CD4-positive, alpha-beta T cell treated with Interleukin-15 for 1 hour (primary cell): ENCODE data around the gene CDH22.

Experiments used
- DNase-seq: peaks from one replicate; pipeline ENCODE4 v3.0.0-alpha.2; 2020

CDH22 gene

DNA sequence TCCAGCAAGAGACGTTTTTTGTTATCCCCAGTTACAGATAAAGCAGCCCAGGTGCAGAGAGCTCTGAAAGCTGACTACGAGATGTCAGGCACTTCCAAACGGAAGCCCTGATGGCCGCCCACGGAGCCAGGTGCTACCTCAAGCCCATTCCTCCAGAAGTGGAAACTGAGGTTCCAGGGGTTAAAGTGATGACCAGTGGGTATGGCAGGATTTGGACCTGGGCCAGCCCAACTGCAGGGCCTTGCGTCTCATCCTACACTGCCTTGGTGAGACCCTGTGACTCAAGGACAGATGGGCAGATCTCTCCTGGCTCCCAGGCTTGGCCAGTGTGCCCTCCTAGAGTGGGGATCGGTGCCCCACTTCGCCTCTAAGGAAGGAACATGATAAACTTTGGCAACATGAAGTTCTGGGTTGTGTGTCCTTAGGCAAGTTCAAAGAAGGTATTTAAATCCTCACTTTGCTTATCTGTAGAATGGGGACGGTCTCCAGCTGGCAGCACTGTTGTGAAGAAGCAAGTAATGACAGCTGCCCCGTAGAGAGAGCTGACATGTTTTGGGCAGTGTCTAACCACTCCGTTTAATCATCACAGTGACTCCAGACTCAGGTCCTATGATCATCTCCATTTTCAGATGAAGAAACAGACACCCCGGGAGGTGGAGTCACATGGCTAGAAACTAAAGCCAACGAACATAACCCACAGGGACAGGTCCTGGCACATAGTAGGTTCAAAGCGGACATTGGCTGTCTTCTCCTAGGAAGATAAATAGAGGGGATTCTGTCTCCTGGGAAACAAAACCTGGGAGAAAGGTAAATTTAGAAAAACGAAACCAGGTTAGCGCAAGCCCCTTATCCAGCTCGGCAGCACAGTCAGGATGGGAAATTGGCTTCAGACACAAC is 34.4 kb upstream of the CDH22 start:
- DNase-seq: no peak

DNA sequence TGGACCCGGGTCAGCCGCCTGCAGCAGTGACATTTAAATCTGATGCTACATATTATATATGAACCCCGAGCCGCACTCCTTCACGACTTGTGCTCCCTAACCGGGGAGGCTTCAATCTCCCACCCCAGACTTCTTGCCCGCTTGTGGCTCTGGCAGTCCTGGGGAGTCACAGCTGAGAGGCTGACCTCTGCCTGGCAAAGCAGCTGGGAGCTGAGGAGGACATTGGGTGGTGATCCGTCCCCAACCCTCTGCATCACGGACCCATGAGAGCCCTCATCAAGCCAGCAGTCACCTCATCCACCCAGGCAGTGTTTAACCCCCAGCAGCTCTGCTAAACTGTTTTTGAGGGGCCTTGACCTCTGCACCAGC is 33.7 kb upstream of the CDH22 start:
- DNase-seq: no peak

DNA sequence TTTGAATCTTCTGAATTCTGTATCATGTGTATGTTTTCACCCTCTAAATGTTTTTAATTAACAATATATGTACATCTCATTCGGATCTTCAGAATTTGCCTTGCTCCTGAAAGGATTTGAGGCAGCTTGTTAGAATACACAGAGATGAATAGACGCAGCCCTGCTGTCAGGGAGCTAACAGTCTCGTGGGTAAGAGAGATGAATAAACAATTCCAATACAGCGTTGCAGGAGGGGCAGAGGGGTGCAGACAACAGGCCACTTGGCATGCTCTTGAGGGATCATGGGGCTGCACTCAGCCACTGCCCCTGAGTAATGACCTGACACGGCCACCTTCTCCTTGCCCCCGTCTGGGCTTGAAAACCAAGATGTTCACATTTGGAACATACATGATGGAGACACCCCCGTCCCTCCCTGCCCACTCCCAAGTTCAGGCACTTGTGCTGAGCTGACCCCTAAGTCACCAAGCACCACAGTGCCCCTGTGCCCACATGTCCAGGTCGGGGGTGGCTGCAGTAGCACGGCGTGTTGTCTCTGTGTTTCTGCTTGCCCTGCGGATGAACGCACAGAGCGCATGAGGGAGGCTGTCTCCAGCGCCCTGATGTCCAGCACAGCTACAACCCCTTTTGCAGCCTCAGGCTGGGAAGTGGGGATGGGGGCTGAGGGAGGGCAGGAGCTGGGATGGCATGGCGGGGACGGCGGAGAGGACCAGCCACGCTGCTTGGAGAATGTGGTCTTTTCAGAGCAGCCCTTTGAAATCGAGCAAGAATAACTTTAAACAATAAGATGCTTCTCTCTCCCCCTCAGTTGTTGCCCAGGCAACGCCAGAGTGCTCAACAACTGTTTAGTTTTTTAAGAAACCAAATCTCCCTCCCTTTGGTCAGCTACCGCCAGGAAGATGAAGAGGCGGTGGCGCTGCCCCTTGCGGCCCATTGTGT is 33.0 kb upstream of the CDH22 start:
- no peak for DNase-seq

DNA sequence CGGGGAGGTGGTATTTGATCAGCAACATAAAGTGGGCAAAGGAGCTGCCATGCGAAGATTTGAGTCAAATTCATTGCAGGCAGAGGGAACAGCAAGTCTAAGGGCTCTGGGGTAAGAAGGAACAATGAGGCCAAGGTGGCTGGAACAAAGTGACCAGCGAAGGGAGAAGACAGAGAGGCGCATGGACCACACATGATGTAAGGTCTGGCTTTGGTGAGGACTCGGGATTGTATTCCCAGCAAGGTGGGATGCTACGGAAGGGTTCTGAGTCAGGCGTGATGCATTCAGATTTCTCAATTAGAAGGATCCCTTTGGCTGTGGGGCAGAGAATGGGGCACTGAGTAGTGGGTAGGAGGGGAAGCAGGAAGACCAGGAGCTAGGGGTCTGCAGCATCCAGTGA is 30.7 kb upstream of the CDH22 start:
- DNase-seq: no peak

DNA sequence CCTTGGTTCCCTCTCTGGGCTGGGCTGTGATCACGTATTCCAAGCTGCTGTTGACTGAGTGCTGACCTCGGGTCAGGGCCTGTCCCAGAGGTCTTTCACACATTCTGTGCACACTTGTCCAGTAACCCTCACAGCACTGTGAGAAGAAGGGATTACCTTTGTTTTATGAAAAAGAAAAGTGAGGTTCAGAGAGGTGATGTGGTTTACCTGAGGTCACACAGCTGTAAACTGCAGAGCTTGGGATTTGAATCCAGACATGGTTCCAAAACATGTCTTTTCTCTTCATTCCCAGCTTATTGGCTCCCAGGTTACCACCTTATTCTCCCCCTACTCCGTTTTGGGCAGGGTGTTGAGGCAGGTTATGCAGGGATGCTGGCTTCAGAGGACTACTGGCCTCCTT is 28.4 kb upstream of the CDH22 start:
- no peak for DNase-seq

DNA sequence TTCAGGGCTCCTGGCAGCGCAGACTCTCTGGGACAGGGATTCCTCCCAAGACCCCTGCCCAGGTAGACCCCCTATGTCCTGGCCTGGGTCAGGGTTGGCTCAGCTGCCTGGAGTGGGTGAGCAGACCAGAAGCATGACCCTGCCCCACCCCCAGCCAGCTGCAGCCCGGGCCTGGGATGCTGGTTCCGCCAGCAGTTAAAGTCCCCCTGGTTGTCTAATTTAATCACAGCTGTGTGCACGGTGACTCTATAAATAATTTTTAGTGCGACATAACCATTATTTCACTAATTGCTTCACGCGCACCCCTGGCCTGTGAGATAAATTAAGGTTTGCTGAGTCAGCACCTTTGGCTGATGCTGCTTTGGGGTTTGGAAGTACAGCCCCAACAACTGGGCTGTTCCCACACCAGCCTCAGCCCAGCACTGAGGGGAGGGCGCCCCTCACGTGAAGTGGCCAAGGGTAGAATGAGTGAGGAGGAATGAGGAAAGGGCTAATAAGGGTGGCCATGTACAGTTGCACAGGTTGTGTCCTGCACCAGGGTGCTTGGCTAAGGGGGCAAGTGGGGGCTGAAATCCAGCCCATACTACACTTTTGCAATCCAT is 26.1 kb upstream of the CDH22 start:
- DNase-seq: no peak

DNA sequence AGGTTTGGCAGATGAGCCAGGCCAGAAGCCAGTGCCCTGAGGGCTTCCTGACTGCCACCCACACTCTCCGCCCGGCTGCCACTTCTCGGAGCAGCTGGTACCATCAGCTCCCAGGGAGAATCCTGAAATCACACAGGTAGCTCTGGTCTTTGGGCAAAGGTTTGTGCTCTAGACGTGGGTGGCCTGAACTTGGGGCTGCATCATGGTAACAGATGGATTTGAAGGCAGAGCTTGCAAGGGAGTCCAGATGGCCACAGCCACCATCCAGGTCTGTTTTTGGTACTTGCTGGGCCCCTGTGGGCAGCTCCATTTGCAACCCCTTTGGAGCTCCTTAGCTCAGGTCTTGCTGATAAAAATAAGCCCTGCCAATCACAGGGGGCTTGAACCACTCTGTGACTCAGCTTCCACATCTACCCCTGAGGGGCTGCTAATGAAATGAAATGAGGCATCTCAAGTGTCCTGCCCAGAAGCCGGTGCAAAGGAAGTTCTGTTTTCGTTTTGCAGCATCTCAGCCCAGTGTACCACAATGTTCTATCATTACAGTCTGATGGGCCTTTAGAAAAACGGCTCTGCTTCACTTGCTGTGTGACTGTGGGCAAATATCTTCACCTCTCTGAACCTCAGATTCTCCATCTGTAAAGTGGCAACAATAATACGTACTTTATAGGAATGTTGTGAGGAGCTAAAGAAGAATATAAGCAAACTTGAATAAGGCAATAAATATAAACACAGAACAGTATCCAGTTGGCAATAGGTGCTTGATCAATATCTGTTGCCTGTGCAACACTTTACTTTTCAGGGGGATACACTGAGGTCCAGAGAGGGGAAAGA is 25.1 kb upstream of the CDH22 start:
- no peak for DNase-seq

DNA sequence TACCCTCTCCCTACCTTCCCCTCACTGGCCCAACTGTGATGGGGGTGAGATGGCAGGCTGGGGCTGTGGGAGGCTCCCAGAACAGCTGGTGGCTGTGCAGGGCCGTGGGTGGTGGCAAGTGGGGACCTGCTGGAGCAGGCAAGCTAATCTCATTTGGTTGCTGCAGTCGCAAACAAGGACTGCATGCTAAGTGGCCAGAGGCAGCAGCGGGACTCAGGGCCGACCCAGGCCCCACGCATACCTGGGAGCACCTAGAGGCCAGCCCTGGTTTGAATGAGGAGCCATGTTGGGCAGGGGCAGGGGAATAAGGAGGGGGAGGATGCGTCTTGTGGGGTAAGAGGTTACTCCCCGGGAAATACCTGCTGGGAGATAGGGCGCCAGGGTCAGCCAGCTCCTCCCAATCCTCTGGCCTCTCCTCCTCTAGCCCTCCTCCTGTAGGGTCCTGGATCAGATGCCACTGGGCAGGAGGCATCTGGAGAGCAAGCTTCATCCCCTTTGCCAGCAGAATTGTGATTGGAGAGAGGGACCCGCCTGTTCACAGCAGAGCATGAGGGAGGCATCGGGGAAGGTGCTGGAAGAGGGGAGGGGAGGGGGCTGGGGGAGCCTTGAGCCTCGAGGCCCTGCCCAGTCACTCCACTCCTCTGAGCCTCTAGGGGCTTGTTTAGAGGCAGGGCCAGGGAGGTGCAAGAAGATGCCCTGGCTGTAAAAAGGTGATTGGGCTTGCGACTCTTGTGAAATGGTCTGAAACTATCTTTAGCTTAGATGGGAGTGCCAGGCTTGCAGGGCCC is 24.3 kb upstream of the CDH22 start:
- no peak for DNase-seq

DNA sequence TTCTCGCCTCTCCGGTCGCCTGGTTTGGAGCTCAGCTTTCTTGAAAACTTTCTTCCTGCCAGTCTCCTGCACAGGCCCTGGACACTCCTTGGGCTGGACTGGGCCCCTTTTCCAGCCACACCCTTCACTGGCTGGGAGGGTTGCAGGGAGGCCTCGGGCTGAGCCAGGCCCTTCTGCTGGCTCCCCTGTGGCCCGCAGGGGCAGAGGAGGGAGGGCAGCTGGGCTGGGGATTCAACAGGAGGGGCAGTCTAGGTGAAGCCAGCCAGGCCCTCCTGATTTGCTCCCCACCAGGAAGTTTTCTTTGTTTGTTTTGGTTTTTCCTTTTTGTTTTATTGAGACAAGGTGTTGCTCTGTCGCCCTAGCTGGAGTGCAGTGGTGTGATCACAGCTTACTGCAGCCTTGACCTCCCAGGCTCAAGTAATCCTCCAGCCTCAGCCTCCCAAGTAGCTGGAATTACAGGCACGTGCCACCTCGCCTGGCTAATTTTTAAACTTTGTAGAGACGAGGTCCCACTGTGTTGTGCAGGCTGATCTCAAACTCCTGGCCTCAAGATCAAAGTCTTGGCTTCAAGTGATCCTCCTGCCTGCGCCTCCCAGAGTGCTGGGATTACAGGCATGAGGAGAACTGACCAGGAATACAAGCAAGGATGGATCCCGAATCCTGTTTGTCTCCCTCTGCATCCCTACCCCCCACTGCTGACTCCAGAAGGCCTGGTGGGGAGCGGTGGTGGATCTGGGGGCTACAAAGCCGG is 23.5 kb upstream of the CDH22 start:
- no peak for DNase-seq

DNA sequence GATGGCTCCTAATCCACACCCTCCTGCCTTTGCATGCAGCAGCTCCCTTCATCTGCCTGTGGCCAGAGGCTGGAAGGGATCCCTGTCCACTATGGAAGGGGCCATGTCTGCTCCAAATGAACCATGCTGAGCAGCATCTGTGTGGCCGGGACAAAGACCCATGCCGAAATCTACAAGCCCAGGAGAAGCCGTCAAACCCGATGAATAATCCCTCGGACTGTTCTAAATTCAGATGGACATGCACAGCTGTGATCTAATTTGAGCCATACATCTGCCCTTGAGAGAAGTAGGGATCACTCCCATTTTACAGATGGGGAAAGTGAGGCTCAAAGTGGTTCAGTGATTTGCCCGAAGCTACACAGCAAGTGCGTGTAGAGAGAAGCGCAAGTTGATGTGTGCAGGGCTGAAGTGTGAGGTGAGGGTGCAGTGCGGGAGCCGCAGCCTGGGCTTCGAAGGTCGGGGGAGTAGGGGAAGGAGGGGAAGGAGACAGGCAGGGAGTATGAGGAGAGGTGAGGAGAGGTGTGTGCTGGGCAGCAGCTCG is 22.6 kb upstream of the CDH22 start:
- no peak for DNase-seq

DNA sequence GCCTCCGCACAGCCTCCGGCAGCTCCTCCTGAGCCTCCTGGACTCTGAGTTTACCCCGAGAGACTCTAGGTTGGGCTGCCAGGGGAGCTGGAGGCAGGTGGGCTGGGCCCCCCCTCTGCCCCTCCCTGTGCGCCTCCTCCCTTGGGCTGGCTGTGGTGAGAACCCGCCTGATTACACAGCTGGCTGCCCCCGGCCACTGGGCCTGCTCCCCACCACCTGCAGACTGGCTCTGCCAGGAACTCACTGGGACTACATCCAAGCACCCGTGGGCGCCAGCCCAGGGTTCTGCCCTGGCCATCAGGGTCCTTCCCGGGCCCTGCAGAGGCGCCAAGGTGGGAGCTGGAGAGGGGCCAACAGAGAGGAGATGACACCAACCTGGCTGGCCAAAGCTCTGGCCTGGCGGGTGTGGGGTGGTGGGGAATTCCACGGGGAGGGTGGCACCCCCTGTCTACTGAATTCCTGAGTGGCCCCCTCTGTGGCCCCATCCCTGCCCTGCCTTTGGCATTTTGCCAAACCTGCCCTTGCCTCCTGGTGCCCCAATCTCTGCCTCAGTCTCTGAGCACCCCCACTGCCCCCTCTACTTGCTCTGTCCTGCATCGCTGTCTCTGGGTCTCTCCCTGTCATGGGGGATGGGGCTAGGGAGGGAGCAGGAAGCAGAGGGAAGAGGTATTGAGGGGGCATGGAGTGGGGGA is 21.9 kb upstream of the CDH22 start:
- DNase-seq: no peak

DNA sequence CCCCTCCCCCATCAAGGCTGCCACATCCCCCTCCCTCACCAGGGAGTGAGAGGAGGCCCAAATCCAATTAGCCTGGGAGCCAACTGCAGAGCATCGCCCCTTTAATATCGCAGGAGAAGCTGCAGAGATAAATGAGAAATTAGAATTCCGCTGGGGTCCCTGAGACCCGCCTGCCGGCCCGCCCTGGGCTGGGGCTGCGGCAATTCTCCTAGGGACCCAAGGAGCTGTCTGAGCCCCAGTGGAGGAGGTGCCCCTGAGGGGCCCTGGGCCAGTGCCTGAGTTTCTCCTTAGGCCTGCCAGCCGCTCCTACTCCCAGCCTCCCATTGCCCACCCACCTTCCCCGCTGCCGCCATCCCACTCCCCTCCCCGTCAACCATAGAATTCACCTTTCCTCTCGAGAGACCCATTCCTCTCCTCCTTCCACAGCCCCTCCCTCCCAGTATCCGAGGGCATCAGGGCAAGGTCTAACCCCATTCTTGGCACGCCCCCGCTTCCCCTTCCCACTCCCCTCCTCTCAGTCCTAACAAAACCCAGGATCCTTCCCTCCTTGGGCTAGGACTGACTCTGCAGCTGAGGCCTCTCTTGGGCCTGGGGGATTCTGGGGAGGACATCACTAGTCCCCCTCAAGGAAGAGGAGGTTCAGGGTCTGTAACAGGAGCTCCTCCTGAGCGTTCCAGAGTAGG is 20.0 kb upstream of the CDH22 start:
- DNase-seq: no peak

DNA sequence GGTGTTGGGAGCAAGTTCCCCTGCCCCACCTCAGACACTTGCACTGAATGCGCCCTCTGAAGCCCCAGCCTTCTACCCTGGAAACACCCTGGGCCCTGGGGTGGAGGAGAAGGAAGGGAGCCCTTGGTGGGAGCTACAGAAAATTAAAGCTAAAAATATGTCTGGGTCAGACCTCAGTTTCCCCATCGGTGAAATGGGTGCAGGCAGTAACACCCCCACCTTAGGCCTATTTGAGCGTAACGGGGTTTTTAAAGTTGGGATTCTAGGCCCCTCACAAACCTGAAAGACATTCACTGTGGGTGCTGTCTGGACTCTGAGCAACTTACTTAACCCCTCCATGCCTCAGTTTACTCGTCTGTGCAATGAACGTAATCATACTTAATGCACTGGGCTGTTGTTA is 19.3 kb upstream of the CDH22 start:
- DNase-seq: no peak

DNA sequence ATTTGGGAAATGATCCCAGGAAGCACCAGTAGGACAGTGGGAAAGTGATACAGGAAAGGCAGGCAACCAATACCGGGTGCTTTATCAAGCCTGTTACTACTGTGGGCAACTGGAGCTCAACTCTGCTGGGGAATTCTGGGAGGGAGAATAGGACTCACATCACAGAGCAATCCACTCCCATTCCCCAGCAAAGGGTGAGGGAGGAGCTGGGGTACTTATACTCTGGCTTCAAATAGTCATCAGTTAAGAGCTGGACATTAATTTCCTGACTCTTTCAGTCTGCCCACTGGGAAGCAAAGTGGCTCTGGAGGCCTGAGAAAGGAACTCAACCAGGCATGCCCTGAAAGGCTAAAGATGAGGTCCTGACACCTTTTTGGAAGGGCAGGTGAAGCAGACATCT is 17.5 kb upstream of the CDH22 start:
- DNase-seq: no peak

DNA sequence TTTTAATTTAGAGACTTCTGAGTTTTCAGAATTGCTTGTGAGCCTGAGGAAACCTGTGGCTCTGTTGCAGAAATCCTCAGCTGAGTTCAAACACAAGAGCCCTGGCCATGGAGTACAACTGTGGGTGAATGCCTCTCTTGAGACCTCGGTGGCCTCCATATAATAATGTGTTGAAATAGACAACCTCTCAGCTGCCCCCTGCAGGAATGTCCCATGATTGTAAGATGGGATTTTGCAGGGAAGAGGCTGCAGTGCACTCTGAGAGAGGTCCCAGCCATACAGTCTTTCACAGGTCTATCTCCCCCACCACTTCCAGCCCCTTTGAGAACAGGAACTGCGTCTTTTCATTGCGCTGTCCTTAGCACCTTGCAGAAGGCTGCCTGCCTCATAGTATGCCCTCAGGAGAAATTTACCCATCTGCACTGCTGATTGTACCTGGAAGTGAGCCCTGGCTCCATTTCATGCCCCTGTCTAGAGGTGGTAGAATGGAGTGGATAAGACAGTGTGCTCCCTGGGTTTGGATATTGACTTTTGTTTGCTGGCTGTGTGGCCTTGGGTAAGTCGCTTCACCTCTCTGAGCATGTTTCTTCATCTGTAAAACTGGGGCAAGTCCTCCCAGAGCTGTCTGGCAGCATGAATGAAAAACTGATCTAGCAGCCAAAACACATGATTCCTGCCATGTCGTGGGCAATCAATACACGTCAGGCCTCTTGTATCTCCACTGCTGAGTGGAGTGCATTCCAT is 16.8 kb upstream of the CDH22 start:
- no peak for DNase-seq

DNA sequence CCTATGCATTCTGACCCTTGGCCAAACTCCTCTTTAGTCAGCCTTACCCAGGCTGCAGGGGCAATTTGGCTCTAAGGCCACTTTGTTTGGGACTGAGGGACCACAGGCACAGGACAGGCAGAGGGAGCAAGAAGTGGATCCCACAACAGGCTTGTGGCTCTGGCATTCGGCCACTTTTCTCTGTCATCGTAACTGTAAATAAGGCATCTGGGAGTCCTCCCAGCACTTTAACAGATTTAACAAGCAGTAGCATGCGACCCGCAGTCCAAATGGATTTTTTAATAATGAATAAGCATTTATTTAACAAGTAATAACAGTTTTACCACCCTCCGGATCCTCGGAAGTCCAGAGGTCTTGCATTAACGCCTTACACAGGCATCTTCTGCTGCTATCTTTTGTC is 16.1 kb upstream of the CDH22 start:
- DNase-seq: no peak

DNA sequence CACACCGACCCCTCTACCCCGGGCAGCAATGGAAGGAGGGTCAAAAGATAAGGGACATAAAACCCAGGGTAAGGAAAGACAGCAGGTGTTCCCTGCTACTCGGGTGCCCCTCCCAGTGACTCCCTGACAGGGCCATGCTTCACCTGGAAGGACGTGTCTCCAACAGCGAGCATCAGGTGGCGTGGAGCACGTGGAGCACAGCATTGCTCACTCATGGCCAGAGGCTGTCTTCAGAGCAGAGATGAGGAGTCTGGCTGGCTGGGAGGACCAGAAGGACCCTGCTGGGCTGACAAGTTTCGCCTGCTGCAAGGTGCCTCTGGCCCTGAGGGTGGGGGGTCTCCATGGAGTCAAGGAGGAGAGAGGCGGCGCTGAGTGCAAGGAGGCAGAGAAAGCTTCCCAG is 15.3 kb upstream of the CDH22 start:
- no peak for DNase-seq

DNA sequence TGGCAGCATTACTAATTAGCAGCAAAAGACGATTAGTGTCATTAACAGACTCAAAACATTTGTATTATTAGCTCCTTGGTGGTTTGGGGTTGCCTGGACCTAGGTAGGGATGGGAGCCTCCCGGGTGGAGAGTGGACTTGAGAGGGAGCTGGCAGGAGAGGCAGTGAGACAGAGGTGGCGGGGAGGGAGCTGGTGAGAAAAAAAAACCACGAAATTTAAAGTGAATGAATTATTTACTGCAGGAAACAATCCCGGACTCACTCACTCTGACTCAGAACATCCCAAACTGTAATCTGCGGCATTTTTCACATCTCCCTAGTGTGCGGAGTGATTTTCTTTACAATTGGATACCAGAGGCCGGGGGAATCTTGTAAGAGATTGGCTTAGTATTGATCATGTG is 14.3 kb upstream of the CDH22 start:
- DNase-seq: no peak

DNA sequence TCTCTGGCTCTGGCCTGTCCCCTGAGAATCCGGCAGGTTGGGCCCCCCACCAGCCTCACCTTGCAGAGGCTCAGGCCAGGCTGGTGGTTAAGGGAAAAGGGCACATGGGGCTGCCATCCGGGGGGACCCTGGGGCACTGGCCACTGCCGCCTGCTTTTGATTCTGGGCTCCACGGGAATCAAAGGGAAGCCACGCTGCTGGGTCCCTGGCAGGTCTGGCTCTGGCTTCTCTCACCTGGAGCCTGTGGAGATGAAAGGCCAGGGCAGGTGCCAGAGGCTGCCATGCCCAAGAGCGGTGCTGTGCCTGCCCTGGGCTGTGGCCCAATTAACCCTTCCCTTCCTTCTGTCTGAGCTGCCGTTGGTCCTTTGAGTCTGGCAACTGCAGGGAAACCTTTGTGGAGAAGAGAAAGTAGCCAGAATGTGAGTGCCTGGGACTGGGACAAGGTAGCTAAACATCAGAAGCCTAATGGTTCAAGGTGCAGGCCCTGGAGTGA is 9.4 kb upstream of the CDH22 start:
- no peak for DNase-seq
